Tibial nerve (tissue), 4 donors: Measurements from ENCODE around the gene TAF12. TPM values are rescaled to one million over a fixed set of nuclear protein-coding genes. Genes with fewer than 3 reads are reported as not detected.
"Not testable (repeated sequence)": the region's sequence is repeated elsewhere in the genome, so short reads cannot be mapped to it uniquely, and the experiment has no call there.

ENCODE experiments used
- DNase-seq, 2 donors: peaks; one replicate each; pipeline ENCODE4 v3.0.0-alpha.2; 2019; ENCODE audit warnings: low spot score in 2 of 2
- H3K27ac ChIP-seq, 4 donors: fragments of 200-600 bp; sonication (generic) in 3 of 4; one replicate each; pipeline ENCODE4 v1.5.1; 2017 to 2019; ENCODE audit warnings: mild to moderate bottlenecking in 1 of 4
- H3K27me3 ChIP-seq, 2 donors: fragments of 200-600 bp; sonication (generic) in 1 of 2; one replicate each; pipeline versions ENCODE4 v1.5.1 to v1.6.0; 2017 to 2019
- H3K36me3 ChIP-seq, 3 donors: fragments of 200-600 bp; sonication (generic); one replicate each; pipeline ENCODE4 v1.5.1; 2018 to 2019
- H3K4me1 ChIP-seq, 4 donors: fragments of 200-600 bp; sonication (generic) in 3 of 4; one replicate each; pipeline ENCODE4 v1.5.1; 2017 to 2019
- H3K4me3 ChIP-seq, 4 donors: fragments of 200-600 bp; sonication (generic) in 3 of 4; one replicate each; pipeline ENCODE4 v1.5.1; 2017 to 2019; ENCODE audit warnings: mild to moderate bottlenecking in 1 of 4, moderate library complexity in 1 of 4
- H3K9me3 ChIP-seq, 4 donors: fragments of 200-600 bp; sonication (generic) in 3 of 4; one replicate each; pipeline ENCODE4 v1.5.1; 2017 to 2019
- CTCF ChIP-seq, 5 experiments: fragments of 200-600 bp in 3 of 5; fragments of 450-650 bp in 2 of 5; sonication (generic) in 3 of 5; IDR thresholded peaks; one replicate each; pipeline ENCODE4 v1.5.1; 2016 to 2019; ENCODE audit warnings: antibody characterized with exemption in 5 of 5, mild to moderate bottlenecking in 3 of 5, moderate library complexity in 2 of 5
- EP300 ChIP-seq, 2 donors: sonication (generic); formaldehyde crosslinking; IDR thresholded peaks; one replicate each; pipeline ENCODE4 v1.6.1; 2017; ENCODE audit warnings: antibody characterized with exemption in 2 of 2, mild to moderate bottlenecking in 1 of 2
- POLR2A ChIP-seq, 2 donors: fragments of 450-650 bp; IDR thresholded peaks; one replicate each; pipeline ENCODE4 v1.6.1; 2017; ENCODE audit warnings: antibody characterized with exemption in 2 of 2, mild to moderate bottlenecking in 2 of 2, moderate library complexity in 2 of 2
- WGBS, 2 donors: methylation state at CpG; one replicate each; pipeline ENCODE4 v1.1.5; 2018; 5-methylcytosine and 5-hydroxymethylcytosine counted together
- total RNA-seq, 4 donors: library from RNA; depleted of rRNA; stranded (reverse); fragments of >200 nt; gene quantifications; one replicate each; pipeline ENCODE4 v1.1.0, GENCODE V29; 2016

TAF12 gene
- total RNA-seq, 4 donors from 2014 or later, result 14.3 to 25.8 (median 24.0) TPM

DNA sequence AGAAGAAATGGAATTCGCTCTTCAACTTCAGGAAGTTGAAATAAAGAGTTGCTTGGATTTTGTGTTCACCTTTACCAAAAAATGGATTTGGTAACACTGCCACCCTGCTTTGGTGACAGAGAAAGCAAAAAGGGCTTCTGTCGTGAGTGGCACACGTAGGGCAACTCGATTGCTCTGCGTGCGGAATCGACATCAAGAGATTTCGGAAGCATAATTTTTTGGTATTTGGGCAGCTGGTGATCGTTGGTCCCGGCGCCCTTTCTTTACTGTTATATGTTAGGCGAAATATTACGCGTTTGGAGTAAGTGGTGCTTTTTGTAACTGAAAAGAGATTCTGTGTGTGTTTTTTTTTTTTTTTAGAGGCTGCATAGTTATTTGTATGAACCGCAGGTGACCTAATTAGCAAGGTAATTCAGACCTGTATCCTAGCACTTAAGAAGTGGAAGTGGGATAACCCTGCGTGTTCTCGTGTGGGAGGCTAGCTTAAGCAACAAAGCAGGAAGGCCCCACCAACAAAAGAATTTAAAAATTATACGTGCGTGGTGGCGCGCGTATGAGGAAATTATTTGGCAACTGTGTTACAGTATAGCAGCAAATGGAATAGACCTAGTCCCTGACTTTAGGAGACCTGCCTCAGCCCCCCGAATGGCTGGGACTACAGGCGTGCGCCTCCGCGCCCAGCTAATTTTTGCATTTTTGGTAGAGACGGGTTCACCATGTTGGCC is 5.8 kb upstream of the TAF12 start, which contains the start of gene RNU11:
Gene RNU11 (plus strand): TSS at position 127 of the 725 bp plus-strand sequence.
- Histone ChIP-seq H3K36me3 (no peaks in the 10 kb centered on the region), H3K27ac (peak within 1 kb of the TSS; percentile 77 to 95 (median 92)), H3K4me1 (peaks cover 0 to 47% (median 17%) of the 10 kb centered on the region in 4 donors), H3K9me3 (no peaks in the 10 kb centered on the region), H3K4me3 (peak within 1 kb of the TSS; percentile 18 to 57 (median 44)), H3K27me3 (no peaks in the 10 kb centered on the region)
- TF ChIP-seq EP300 (IDR thresholded peaks at IDR 0.05), result peak in 1 of 2 donors; percentile 100
- peak in 2 of 5 experiments; percentile 5 to 37 for TF ChIP-seq CTCF (IDR thresholded peaks at IDR 0.05)
- TF ChIP-seq POLR2A (IDR thresholded peaks at IDR 0.05), result peak; percentile 98 to 99
- 4 to 5% methylated on average over 28 of the region's 28 CpGs for WGBS, 2 donors
- peak; percentile 80 to 87 for DNase-seq

DNA sequence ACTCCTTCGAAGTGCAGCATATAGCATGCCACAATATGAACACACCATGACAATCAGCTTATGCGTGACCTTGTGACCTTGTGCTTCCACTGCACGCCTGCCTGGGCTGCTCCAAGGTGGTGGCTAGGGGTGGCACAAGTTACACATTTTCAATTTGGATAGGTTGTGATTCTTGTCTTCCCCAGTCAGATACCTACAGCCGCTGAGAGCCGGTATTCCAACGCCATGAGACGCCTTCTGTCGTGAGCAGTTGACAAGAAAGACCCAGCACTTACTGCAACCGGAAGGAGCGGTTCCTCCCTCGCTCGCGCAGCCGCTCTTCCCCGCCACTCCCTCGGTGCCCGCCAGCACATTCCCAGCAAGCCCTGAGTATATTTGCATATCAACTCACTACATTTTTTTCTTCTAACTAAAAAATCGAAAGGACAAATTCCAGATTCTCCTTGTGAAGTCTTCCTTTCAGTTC is 5.2 kb upstream of the TAF12 start:
- 1% methylated on average over 18 of the region's 18 CpGs for WGBS, 2 donors
- Histone ChIP-seq H3K36me3 (no peaks in the 10 kb centered on the region), H3K9me3 (no peaks in the 10 kb centered on the region), H3K4me1 (peaks cover 0 to 47% (median 17%) of the 10 kb centered on the region in 4 donors), H3K27ac (peak overlapping the region; percentile 77 to 95 (median 92)), H3K27me3 (no peaks in the 10 kb centered on the region), H3K4me3 (peak overlapping the region; percentile 13 to 57 (median 32))
- peak; percentile 77 to 78 for DNase-seq
- TF ChIP-seq EP300 (IDR thresholded peaks at IDR 0.05) (peak in 1 of 2 donors; percentile 87), POLR2A (IDR thresholded peaks at IDR 0.05) (no peak), CTCF (IDR thresholded peaks at IDR 0.05) (peak in 1 of 5 experiments; percentile 47)

- TF ChIP-seq POLR2A (IDR thresholded peaks at IDR 0.05) (no peak), EP300 (IDR thresholded peaks at IDR 0.05) (no peak), CTCF (IDR thresholded peaks at IDR 0.05) (no peak)
- DNase-seq, result no peak
- Histone ChIP-seq H3K4me3 (no peak overlapping the region), H3K36me3 (no peaks in the 10 kb centered on the region), H3K9me3 (no peaks in the 10 kb centered on the region), H3K27ac (no peak overlapping the region), H3K4me1 (peaks cover 0 to 58% (median 28%) of the 10 kb centered on the region in 4 donors), H3K27me3 (no peaks in the 10 kb centered on the region)
- WGBS, 2 donors, result 83 to 91% methylated on average over 1 of the region's 1 CpG
Measured at GRCh38 chr1:28646040-28646439, 3.2 kb upstream of the TAF12 start.

GRCh38 chr1:28645406-28645805 is 2.5 kb upstream of the TAF12 start:
- not testable (repeated sequence) for DNase-seq, H3K27ac ChIP-seq, H3K27me3 ChIP-seq, H3K36me3 ChIP-seq, H3K9me3 ChIP-seq, H3K4me3 ChIP-seq
- 95 to 98% methylated on average over 11 of the region's 11 CpGs for WGBS, 2 donors
- H3K4me1 ChIP-seq, result peaks cover 0 to 64% (median 30%) of the 10 kb centered on the region in 4 donors

DNA sequence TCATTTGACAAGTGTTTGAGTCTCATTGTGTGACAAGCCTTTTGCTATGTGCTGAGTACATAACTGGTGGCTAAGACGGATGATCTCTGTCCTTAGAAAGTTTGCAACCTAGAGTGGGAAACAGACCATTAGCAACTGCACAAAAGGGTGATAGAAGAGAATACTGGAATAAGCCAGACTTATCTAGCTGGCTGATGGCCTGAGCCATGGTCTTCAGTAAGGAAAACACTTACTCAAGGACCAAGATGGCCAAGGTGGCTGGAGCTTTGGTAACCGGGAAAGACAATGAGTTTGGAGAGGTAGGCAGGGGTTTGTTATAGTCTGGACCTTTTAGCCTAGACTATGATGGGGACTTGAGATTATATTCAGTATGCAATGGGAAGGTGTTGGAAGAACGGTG is 1.6 kb upstream of the TAF12 start:
- H3K9me3 ChIP-seq, result no peaks in the 10 kb centered on the region
- no peaks in the 10 kb centered on the region for H3K27me3 ChIP-seq
- H3K4me1 ChIP-seq, result peaks cover 0 to 73% (median 30%) of the 10 kb centered on the region in 4 donors
- TF ChIP-seq EP300 (IDR thresholded peaks at IDR 0.05) (no peak), CTCF (IDR thresholded peaks at IDR 0.05) (no peak), POLR2A (IDR thresholded peaks at IDR 0.05) (no peak)
- peak overlapping the region; percentile 64 to 94 (median 86) for H3K27ac ChIP-seq
- 61 to 97% methylated on average over 3 of the region's 3 CpGs for WGBS, 2 donors
- H3K36me3 ChIP-seq, result no peaks in the 10 kb centered on the region
- peak overlapping the region in 1 of 4 donors; percentile 81 for H3K4me3 ChIP-seq
- no peak for DNase-seq
